ENCODE measurements around the gene CPA4.

Gene CPA4

GRCh38 chr7:130364451-130364850 lies 71.5 kb downstream of the CPA4 start:
- DNase-seq (ENCODE audit: low spot score): peak; percentile 9

- DNase-seq (ENCODE audit: low spot score): no peak
Observed at GRCh38 chr7:130365088-130365487, 72.1 kb downstream of the CPA4 start.

DNA sequence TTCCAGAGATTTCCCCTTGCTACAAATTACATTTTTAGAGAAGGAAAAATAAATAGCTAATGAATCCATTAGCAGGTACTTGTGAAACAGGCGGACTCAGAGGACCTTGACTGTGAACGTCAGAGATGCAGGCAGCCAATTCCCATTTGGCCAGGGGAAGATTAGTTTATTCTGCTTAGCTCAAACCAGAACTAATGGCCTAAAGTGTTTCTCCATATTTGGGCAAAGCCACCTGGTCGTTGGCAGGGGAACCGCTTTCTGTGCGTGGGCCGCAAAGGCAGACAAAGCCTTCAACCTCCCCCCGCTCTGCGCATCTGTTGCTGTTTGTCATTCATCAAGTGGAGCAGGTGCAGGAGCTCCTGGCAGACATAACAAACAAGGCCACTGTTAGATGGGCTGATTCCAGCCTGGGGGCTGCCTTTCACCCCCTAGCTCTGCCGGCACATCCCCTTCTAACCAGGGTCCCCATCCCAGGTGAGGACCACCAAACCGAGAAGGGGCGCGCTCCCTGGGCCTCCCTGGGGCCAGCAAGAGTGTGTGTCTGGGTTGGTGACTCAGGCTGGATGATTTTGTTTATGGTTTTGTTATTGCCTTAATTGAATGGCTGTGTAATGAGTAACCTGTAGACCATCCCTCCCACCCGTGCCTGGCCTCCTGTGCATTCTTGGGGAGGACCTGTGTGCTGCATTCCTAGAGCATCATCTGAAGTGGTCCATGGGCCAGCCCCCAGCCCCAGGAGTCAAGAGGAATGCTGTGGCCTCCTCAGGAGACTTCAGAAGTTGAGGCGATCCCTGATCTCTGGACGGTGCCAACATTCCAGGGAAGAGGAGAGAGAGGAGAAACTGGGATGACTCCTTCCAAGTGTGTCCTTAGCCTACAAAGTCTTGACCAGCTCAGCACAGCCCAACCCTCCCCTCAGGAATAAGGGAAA lies 72.8 kb downstream of the CPA4 start:
- peak; percentile 50 for DNase-seq (ENCODE audit: low spot score)

- DNase-seq (ENCODE audit: low spot score): peak; percentile 24
Observed at GRCh38 chr7:130366564-130366963, 73.6 kb downstream of the CPA4 start.

DNA sequence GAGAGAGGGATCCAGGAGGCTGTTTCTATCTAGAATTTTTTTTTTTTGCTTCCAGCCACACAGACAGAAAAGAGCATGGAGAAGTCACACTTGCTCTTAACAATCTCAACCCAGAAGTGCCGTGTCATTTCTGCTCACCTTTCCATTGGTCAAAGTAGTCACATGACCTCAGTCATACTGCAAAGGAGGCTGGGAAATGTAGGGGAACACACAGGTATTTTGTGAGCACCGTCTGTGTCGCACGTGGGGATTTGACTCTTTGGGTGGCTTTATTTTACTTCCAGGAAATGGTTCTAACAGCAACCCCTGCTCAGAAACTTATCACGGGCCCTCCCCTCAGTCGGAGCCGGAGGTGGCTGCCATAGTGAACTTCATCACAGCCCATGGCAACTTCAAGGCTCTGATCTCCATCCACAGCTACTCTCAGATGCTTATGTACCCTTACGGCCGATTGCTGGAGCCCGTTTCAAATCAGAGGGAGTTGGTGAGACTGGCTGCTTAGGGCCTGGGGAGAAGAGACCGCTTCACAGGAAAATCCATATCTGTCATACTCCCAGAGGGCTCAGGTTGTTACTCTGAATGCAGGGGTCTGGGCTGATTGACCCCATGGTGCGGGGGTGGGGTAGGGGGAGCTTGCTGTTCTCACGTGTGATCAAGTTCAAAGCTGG lies 74.3 kb downstream of the CPA4 start:
- no peak for DNase-seq (ENCODE audit: low spot score)

DNA sequence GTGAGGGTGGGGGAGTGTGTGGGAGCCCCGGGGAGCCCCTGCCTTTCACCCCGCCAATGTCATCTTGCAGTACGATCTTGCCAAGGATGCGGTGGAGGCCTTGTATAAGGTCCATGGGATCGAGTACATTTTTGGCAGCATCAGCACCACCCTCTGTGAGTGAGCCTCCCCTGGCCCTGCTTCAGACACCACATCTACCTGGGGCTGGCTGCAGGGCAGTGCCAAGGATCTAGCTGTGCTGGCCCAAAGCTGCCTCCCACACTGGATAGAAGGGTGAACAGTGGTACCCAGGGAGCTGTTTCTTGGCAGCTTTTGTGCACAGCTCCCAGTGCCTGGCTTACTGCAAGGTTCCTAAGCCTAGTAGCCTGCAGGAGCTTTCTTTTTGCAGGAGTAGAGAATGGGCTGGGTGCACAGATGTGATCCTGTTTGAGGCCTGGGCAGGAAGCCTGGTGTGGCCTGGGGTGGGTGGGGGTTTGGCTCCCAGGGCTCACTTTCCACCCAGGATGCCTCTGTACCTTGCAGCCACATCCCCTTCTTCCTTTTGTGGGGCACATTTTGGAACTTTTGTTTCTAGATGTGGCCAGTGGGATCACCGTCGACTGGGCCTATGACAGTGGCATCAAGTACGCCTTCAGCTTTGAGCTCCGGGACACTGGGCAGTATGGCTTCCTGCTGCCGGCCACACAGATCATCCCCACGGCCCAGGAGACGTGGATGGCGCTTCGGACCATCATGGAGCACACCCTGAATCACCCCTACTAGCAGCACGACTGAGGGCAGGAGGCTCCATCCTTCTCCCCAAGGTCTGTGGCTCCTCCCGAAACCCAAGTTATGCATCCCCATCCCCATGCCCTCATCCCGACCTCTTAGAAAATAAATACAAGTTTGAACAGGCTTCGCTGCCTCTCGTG lies 75.1 kb downstream of the CPA4 start:
- DNase-seq (ENCODE audit: low spot score): no peak

- DNase-seq (ENCODE audit: low spot score): no peak
Observed at GRCh38 chr7:130369110-130369711, 76.2 kb downstream of the CPA4 start.

- no peak for DNase-seq (ENCODE audit: low spot score)
Observed at GRCh38 chr7:130369831-130370550, 77.0 kb downstream of the CPA4 start.

- DNase-seq (ENCODE audit: low spot score): no peak
Observed at GRCh38 chr7:130371046-130371445, 78.1 kb downstream of the CPA4 start.

GRCh38 chr7:130372402-130373165 lies 79.6 kb downstream of the CPA4 start:
- DNase-seq (ENCODE audit: low spot score): no peak

Data from LoVo (cell line).